Umbilical cord (tissue), 2 donors: Measurements from ENCODE around the gene SYNE4. TPM values are rescaled to one million over a fixed set of nuclear protein-coding genes. Genes with fewer than 3 reads are reported as not detected.
"Not testable (repeated sequence)": the region's sequence is repeated elsewhere in the genome, so short reads cannot be mapped to it uniquely, and the experiment has no call there.

Experiments used
- DNase-seq: peaks from one replicate; pipeline ENCODE4 v3.0.0-alpha.2; 2015; ENCODE audit warnings: low spot score
- total RNA-seq: library from RNA; depleted of rRNA; stranded (reverse); fragments of >200 nt; gene quantifications from one replicate; pipeline ENCODE4 v1.2.3, GENCODE V29; 2014; ENCODE audit warnings: low replicate concordance; ENCODE audit not compliant: insufficient read depth

SYNE4 gene, protein sequence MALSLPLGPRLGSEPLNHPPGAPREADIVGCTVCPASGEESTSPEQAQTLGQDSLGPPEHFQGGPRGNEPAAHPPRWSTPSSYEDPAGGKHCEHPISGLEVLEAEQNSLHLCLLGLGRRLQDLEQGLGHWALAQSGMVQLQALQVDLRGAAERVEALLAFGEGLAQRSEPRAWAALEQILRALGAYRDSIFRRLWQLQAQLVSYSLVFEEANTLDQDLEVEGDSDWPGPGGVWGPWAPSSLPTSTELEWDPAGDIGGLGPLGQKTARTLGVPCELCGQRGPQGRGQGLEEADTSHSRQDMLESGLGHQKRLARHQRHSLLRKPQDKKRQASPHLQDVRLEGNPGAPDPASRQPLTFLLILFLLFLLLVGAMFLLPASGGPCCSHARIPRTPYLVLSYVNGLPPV
- 0.48 TPM for total RNA-seq

DNA sequence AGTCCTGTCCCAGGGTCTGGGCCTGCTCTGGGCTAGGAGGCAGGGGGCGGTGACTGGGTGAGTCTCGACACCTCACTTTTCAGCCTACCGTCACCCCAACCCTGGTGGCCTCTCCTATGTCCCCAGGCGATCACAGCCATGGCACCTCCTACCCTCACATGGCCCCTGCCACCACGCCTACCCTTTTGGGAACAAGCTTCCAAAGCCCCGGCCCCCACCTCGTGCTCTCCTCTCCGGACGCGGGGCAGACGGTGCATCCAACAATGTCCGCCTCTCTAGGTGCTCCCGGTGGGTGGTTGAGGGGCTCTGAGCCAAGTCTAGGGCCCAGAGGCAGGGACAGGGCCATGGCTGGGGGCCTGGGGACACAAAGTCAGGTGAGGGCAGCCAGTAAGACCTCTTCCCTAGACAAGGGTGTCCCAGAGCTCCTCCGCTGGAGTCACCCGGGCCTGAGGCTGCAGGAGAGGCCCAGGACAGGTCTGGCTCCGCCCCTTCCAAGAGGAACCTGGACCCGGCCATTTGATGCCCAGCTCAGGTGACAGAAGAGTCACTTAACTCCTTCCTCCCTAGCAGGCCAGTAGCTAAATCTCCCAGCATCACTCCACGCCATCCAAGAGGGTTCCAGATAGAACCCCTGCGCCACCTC lies at the start of gene SYNE4:
TSS of gene SYNE4 (minus strand) at position 478 of the 643 bp plus-strand sequence. CDS start at position 346, 132 bp downstream.
- no peak for DNase-seq

DNA sequence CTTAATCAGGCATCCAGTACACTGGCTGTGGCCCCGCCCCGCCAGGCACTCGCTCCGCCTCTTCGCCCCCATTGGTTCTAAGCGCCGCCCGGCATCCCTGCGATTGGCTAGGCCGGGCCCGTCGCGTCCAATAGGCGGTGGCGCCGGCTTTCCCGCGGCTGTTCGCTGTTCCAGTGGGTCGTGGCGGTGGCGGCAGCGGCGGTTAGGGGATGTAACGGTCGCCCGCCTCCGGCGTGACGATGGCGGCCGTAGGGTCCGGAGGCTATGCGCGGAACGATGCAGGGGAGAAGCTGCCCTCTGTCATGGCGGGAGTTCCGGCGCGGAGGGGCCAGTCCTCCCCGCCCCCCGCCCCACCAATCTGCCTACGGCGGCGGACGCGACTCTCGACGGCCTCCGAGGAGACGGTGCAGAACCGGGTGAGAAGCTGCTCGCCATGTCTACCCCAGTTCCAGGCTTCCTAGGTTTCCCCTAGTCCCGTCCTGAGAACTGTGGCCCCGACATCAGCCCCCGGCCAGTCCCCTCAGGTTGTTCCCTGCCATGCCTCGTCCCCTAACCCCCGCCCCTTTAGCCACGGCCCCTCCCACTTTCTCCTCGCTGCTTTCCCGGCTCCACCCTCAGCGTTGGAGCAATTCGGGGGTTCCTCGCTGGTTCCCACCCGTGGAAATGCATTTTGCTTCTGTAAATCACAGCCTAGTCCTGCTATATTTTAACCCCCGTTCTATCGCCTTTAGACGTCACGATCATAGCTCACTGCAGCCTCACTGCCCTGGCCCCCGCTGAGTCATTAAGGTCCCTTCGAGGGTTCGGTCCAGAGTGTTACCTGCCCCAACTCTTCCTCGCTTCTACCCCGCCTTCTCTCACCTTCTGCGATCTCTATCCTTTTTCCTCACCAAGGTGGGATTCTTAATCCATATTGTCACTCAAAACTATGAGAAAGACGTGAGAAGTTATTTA lies 46.4 kb upstream of the SYNE4 start, which contains the start of gene WDR62:
TSS of gene WDR62 (plus strand) at position 165 of the 954 bp plus-strand sequence. CDS start at position 240, 75 bp downstream.
- DNase-seq, result peak; percentile 97

DNA sequence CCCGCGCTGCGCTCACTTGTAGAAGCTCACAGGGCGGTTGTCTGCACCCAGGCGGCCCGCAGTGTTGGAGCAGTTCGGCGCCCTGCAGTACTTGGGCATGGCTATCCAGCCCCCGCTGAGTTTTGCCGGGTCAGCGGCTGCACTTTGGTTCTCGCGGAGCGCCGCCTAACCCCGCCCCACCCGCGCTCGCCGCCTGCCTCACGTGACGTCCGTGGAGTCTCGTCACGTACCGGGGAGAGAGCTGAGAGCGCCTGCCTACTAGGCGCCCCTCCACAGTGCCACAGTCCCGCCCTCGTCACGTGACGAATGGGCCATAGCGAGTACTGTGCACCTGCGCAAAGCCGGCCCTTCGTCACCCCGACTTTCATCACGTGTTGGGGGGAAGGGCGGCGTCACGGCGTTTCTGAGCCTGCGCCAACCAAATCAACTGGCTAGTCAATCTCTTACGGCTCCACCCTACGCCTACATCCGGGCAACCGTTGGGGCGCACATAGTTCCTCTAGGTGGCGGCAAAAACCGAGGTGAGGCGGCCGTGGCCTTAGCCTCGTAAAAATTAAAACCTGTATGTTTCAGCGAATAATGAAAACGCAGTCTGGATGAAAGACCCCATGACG lies 45.6 kb upstream of the SYNE4 start, which contains the start of gene THAP8:
TSS of gene THAP8 (minus strand) at position 167 of the 614 bp plus-strand sequence. CDS start at position 99, 68 bp downstream.
- DNase-seq, result peak; percentile 100

DNA sequence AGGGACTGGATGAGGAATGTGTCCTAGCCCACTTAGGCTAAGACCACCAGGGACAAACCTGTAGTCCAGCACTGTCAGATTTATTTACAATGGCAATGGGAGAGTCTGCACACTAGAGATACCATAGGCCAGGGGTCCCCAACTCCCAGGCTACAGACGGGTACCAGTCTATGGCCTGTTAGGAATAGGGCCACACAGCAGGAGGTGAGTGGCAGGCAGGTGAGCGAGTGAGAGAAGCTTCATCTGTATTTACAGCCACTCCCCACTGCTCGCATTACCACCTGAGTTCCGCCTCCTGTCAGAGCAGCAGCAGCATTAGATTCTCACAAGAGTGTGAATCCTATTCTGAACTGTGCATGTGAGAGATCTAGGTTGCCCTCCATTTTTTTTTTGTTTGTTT lies 43.0 kb upstream of the SYNE4 start:
- no peak for DNase-seq

DNA sequence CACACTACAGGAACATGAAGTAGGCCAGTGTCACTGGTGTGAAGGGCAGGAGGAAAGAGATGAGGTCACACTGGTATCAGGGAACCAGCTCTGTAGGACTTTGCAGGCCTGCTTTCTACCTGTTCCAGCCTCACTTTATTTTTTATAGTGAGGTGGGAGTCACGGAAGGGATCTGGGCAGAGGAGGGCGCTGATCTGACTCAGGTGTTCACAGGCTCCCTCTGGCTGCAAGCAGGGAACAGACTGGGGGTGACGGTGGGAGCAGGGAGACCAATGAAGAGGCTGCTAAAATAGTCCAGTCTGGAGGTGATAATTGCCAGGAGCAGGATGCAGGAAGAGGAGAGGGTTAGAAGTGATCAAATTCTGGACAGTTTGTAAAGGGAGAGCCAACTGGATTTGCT lies 42.6 kb upstream of the SYNE4 start:
- no peak for DNase-seq

DNA sequence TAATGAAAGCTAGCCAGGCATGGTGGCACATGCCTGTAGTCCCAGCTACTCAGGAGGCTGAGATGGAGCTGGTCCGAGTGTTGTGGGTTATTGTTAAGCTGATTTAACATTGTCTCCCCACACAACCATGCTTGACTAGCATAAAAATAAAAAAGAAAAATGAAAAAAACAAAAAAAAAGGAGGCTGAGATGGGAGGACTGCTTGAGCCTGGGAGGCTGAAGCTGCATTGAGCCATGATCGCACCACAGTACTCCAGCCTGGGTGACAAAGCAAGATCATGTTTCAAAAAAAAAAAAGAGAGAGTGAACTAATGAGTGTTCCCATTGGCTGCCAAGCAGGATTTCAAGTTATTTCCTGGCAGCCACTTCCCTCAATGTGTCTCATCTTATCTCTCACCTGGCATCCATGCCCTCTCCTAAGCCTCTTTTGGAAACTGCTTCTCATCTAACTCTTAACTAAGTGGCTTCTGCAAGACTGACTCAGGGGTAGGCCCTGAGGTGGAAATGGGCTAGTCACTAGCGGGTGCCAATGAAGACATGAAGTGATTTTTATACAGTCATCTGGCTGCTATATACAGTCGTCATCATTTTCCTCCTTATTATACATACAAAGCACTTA lies 40.6 kb upstream of the SYNE4 start:
- DNase-seq, result no peak

DNA sequence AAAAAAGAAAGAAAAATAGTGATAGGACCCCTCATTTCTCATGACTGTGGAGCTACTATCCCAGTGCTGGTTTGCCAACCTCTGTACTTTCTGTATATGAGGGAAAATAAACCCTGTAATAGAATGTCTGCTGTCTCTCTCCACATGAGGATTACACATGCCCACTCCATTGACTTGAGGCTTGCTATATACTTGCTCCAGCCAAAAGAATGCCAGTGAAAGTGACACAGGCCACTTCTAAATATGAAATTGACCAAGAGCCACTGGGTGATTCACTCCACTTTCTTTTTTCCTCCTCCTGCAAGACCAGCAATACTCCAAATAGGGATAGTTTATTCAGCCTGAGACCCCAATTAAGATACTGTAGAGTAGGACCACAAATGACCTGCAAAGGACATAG lies 39.2 kb upstream of the SYNE4 start:
- DNase-seq, result no peak

DNA sequence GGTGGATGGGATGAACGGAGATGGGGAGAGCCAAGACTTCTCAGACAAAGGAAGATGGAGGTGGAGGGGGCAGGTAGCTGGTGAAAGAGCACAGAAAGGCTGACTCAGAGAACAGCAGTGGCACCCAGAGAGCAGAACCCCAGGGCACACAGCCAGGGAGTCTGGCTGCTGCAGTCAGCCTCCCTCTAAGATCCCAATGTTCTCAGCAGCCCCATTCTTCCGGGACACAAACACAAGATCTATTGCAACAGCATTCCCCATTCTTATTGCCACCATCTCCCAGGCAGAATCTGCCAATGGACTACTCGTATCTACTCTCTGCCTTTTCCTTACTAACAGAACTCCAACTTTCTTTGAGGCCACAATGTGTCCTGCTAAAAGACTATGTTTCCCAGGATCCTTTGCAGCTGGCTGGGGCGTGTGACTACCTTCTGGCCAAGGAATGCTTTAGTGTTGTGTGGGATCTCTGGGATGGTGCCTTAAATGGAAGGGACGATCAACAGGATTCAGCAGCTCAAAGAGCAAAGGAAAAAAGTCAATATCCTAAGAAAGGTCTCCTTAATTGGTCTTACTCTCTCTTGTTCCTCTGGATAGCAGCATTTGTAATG lies 37.9 kb upstream of the SYNE4 start:
- no peak for DNase-seq

DNA sequence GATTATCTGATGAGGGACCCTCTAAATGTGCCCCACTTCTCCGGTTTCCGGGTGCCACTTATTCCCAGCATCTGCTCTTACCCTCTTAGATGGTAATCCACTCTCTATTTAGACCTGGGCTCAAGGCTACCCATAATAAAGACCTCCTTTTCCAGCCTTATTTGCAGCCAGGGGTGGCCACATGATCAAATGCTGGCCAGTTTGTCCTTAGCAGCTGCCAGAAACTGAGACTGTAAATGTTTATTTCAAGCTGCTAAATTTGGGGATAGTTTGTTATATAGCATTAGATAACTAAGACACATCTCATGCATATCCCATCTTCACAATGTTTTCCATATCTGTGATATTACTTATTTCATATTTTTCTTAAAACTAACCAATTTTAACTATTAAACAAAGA lies 35.3 kb upstream of the SYNE4 start:
- DNase-seq, result no peak

DNA sequence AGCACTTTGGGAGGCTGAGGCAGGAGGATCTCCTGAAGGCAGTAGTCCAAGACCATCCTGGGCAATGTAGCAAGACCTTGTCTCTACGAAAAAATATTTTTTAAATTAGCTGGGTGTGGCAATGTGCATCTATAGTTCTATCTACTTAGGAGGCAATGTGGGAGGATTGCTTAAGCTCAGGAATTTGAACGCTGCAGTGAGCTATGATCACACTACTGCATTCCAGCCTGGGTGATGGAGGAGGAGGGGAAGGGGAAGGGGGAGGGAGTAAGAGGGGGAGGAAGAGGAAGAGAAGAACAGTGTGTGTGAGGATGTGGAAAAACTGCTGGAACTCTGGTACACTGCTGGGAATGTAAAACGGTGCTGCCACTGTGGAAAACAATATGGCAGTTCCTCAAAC lies 33.2 kb upstream of the SYNE4 start:
- DNase-seq, result peak; percentile 73

DNA sequence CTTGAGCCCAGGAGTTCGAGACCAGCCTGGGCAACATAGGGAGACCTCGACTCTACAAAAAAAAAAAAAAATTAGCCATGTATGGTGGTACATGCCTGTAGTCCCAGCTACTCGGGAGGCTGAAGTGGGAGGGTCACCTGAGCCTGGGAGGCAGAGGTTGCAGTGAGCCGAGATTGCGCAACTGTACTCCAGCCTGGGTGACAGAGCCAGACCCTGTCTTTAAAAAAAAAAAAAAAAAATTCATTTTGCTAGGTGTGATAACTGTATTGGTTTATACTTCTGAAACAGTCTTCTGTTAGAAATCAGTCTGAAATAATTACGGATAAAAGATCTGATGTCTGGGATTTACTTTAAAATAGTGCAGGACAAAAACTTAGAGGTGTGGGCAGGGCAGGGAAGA lies 32.5 kb upstream of the SYNE4 start:
- DNase-seq, result not testable (repeated sequence)

DNA sequence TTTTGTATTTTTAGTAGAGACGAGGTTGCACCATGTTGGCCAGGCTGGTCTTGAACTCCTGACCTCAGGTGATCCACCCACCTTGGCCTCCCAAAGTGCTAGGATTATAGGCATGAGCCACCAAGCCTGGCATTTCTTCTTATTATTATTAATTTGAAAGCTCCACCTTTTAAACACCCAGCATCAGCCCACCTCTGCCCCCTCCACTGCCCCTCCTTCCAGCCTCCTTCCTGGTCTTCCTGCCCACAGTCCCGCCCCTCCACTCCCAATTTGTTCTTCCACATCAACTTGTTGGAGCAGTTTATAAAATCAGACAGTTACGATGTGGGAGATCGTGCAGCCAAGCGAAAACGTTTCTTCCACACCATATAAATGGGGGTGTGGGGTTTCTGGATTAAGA lies 31.9 kb upstream of the SYNE4 start:
- no peak for DNase-seq

DNA sequence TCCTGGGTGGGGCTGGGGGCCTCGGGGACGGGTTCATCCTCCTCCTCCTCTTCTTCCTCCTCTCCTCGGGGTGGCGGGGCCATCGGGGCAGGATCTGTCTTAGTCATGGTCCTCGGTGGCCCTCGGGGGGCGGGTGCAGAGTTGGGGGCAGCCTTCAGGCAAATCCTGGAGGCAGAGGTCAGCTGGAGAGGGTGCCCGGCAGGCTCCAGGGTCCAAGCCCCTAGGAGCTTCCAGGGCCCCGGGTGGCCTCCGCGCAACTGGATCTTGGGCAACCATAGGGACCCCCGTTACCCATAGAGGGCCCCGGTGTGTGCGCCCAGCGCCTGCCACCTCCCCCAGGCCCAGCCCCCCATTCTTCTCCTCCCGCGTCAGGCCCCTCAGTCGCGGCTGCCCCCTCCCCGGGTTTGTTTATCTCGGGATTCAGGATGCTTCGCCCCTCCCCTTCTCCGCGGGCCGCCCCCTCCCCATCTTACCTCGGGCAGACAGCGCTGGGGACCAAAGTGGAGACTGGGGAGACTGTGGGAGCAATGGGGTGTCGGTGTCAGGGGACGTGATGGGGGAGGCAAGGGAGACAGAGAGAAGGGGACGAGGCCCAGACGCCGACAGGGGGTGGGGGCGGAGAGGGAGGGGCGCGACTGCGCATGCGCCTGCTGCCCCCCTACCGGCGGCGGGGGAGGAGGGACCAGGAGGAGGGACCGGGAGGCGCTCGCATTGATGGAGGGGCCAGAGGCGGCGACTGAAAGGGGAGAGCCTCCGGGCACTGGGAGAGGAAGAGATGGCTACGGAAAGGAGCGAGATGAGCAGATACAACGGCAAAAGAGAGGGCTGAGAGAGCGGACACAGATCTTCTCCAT lies 23.9 kb upstream of the SYNE4 start, which contains the start of gene CLIP3:
TSS of gene CLIP3 (minus strand) at position 623 of the 854 bp plus-strand sequence. CDS start at position 107, 516 bp downstream.
- peak; percentile 83 for DNase-seq

DNA sequence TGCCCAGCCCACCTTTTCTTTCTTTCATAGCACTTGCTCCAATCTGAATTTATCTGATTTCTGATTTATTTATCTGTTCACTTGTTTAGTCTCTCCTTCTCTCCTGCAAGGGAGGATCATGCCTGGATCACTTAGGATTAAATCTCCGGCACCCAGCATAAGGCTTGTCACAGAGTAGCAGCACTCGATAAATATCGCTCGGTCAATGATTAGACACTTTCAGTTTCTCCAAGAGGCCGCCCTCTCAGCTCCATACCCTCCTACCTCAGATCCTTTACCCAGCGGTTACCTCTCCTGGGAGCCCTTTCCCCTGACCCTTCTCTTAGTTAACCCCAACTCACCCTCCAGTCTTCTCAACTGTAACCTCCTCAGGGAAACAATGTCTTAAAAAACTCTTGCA lies 22.7 kb upstream of the SYNE4 start:
- DNase-seq, result no peak

DNA sequence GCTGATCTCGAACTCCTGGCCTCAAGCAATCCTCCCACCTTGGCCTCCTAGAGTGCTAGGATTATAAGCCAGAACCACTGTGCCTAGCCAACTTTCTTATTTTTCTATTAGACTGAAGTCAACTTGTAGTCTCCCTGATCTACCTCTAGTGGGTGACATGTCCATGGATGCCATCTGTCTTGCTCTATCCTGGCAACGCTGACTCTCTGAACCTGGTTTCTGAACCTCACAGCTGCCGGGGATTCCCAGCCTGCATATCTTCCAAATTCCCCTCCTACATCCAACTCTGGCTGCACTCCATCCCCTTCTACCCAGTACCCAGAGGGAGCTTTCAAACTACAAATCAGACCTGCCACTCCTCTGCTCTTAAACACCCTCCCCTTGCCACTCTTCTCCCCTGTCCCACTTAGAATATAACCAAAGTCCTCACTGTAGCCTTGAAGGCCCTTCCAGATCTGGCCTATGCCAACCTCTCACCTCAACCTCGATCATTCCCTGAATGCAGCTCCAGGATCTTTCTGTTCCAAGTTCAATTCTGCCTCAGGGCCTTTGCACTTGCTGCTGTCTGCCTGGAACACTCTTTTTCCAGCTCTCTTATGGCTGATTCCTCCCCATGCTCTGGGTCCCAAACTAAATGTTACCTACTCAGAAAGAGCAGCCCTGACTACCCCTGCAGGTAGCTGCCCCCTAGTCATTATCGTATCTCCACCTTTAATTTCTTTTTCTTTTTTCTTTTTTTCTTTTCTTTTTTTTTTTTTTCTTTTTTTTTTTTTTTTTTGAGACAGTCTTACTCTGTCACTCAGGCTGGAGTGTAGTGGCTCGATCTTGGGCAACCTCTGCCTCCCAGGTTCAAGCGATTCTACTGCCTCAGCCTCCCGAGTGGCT lies 21.9 kb upstream of the SYNE4 start:
- DNase-seq, result no peak

DNA sequence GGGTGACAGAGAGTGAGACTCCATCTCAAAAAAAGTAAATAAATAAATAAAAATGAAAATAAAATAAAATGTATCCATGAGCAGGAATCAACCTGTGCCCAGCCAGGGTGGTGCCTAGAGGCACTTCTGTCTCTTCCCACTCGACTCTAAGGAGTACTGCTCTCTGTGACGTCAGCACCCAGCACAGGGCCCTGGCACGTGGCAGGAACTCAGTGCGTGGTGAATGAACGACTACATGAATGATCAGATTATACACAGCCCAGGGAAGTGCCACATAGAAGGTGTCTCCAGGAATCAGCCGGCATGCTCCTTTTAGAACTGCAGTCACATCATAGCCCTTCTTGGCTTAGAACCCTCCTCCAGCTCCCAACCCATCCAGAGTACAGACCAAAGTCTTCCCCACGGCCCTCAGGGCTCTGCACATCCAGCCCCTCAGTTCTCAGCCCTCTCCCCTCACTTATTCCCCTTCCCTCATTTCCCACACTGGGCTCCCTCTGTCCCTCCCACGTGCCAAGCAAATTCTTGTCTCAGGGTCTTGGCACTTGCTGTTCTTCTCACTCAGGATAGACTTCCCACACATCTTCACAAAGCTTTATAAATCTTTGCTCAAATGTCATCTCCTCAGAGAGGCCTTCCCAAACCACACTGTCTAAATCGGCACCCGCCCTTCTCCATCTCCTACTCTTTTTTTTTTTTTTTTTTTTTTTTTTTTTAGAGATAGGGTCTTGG lies 19.9 kb upstream of the SYNE4 start:
- no peak for DNase-seq

DNA sequence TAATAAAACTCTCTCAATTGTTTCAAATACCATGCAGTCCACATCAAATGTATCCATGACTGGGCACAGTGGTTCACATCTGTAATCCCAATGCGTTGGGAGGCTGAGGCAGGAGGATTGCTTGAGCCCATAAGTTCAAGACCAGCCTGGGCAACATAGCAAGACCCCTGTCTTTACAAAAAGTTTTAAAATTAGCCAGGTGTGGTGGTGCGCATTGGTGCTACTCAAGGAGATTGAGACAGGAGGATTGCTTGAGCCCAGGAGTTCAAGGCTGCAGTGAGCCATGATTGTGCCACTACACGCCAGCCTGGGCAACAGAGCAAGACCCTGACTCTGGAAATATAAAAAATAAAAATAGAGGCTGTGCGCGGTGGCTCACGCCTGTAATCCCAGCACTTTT lies 19.1 kb upstream of the SYNE4 start:
- DNase-seq, result no peak
